Loucy (cell line): ENCODE measurements around the gene BCAP31.
"Not testable (repeated sequence)": the region's sequence is repeated elsewhere in the genome, so short reads cannot be mapped to it uniquely, and the experiment has no call there.

Experiments
- H2AFZ ChIP-seq: fragments of 200-600 bp; sonication (generic); 2 replicates; pipeline ENCODE4 v1.6.0; 2016; ENCODE audit warnings: antibody characterized with exemption, mild to moderate bottlenecking, low read length, moderate library complexity
- H3F3A ChIP-seq: fragments of 200-600 bp; 2 replicates; pipeline ENCODE4 v1.6.0; 2016; ENCODE audit warnings: antibody characterized with exemption, low read depth, mild to moderate bottlenecking
- H3K27me3 ChIP-seq: fragments of 200-600 bp; sonication (generic); 2 replicates; pipeline ENCODE4 v1.6.1; 2014; ENCODE audit warnings: low read length, mild to moderate bottlenecking; ENCODE audit not compliant: insufficient read depth, poor library complexity, severe bottlenecking
- H3K36me3 ChIP-seq: fragments of 200-600 bp; sonication (generic); 2 replicates; pipeline ENCODE4 v1.6.1; 2016; ENCODE audit warnings: low read length; ENCODE audit not compliant: insufficient read depth
- H3K4me1 ChIP-seq: fragments of 200-600 bp; sonication (generic); 2 replicates; pipeline ENCODE4 v1.5.1; 2014; ENCODE audit warnings: low read length, mild to moderate bottlenecking; ENCODE audit not compliant: insufficient read depth, poor library complexity, severe bottlenecking
- H3K4me2 ChIP-seq: fragments of 200-600 bp; sonication (generic); 2 replicates; pipeline ENCODE4 v1.6.0; 2014; ENCODE audit warnings: antibody characterized with exemption, low read length, low read depth, mild to moderate bottlenecking; ENCODE audit not compliant: poor library complexity, severe bottlenecking
- H3K4me3 ChIP-seq: fragments of 200-600 bp; sonication (generic); 2 replicates; pipeline ENCODE4 v1.5.1; 2014; ENCODE audit warnings: low read length, mild to moderate bottlenecking, mixed read lengths; ENCODE audit not compliant: poor library complexity, severe bottlenecking
- H3K79me2 ChIP-seq: fragments of 200-600 bp; sonication (generic); 2 replicates; pipeline ENCODE4 v1.6.1; 2014; ENCODE audit warnings: low read length; ENCODE audit not compliant: insufficient read depth
- H3K9ac ChIP-seq: fragments of 200-600 bp; sonication (generic); 2 replicates; pipeline ENCODE4 v1.6.0; 2014; ENCODE audit warnings: mild to moderate bottlenecking, low read depth, low read length, moderate library complexity; ENCODE audit not compliant: poor library complexity, severe bottlenecking
- H3K9me2 ChIP-seq: fragments of 200-600 bp; sonication (generic); replicated peaks from 2 replicates; pipeline ENCODE4 v1.6.1; 2016; ENCODE audit warnings: low read depth, low read length, mixed read lengths
- H3K9me3 ChIP-seq: fragments of 200-600 bp; sonication (generic); 2 replicates; pipeline ENCODE4 v1.6.1; 2014; ENCODE audit warnings: mild to moderate bottlenecking, antibody characterized with exemption, low read length, low read depth; ENCODE audit not compliant: insufficient read depth
- H4K20me1 ChIP-seq: fragments of 200-600 bp; sonication (generic); 2 replicates; pipeline ENCODE4 v1.6.0; 2014; ENCODE audit warnings: antibody characterized with exemption, low read length, mild to moderate bottlenecking; ENCODE audit not compliant: insufficient read depth, poor library complexity, severe bottlenecking
- CTCF ChIP-seq: fragments of 200-600 bp; sonication (generic); conservative IDR thresholded peaks from 2 replicates; pipeline ENCODE4 v1.5.1; 2014; ENCODE audit warnings: mild to moderate bottlenecking, antibody characterized with exemption, low read length
- EZH2phosphoT487 ChIP-seq: fragments of 200-600 bp; IDR thresholded peaks from 2 replicates; pipeline ENCODE4 v1.6.1; 2018; ENCODE audit warnings: antibody characterized with exemption, mild to moderate bottlenecking, moderate library complexity, borderline replicate concordance

The BCAP31 gene

GRCh38 chrX:153732401-153732800, 8.2 kb upstream of the BCAP31 start:
- Histone ChIP-seq H3K4me2 (no peak overlapping the region), H3K4me3 (no peak overlapping the region), H3K9me2 (no peaks in the 10 kb centered on the region), H4K20me1 (no peaks in the 10 kb centered on the region), H3K79me2 (no peaks in the 10 kb centered on the region), H3K4me1 (peaks cover 12% of the 10 kb centered on the region), H3K9ac (no peak overlapping the region), H3K36me3 (no peaks in the 10 kb centered on the region), H2AFZ (no peak overlapping the region), H3K27me3 (no peaks in the 10 kb centered on the region), H3K9me3 (no peaks in the 10 kb centered on the region), H3F3A (no peaks in the 10 kb centered on the region)
- no peak for TF ChIP-seq CTCF
- no peak for TF ChIP-seq EZH2phosphoT487

GRCh38 chrX:153731845-153732215, 7.6 kb upstream of the BCAP31 start:
- TF ChIP-seq EZH2phosphoT487 (no peak), CTCF (no peak)
- no peak overlapping the region for H3K4me2 ChIP-seq
- H3K27me3 ChIP-seq: no peaks in the 10 kb centered on the region
- H3K9ac ChIP-seq: no peak overlapping the region
- no peaks in the 10 kb centered on the region for H4K20me1 ChIP-seq
- H3K4me1 ChIP-seq: peaks cover 18% of the 10 kb centered on the region
- no peaks in the 10 kb centered on the region for H3K9me3 ChIP-seq
- no peaks in the 10 kb centered on the region for H3F3A ChIP-seq
- no peak overlapping the region for H3K4me3 ChIP-seq
- no peaks in the 10 kb centered on the region for H3K79me2 ChIP-seq
- H2AFZ ChIP-seq: no peak overlapping the region
- H3K9me2 ChIP-seq: no peaks in the 10 kb centered on the region
- no peaks in the 10 kb centered on the region for H3K36me3 ChIP-seq

GRCh38 chrX:153731117-153731844, 7.1 kb upstream of the BCAP31 start:
- Histone ChIP-seq H3K9me3 (no peaks in the 10 kb centered on the region), H3K27me3 (no peaks in the 10 kb centered on the region), H3K36me3 (no peaks in the 10 kb centered on the region), H3K79me2 (no peaks in the 10 kb centered on the region), H3K9ac (no peak overlapping the region), H4K20me1 (no peaks in the 10 kb centered on the region), H3K9me2 (no peaks in the 10 kb centered on the region), H3K4me2 (no peak overlapping the region), H3K4me1 (peaks cover 23% of the 10 kb centered on the region), H2AFZ (no peak overlapping the region), H3F3A (no peaks in the 10 kb centered on the region), H3K4me3 (no peak overlapping the region)
- TF ChIP-seq CTCF: no peak
- TF ChIP-seq EZH2phosphoT487: no peak

- not testable (repeated sequence) for H2AFZ ChIP-seq, H3K79me2 ChIP-seq, H3K4me3 ChIP-seq, H3K4me2 ChIP-seq, H4K20me1 ChIP-seq, H3F3A ChIP-seq, H3K27me3 ChIP-seq, H3K9me3 ChIP-seq, H3K36me3 ChIP-seq, H3K9me2 ChIP-seq, H3K9ac ChIP-seq
- peaks cover 21% of the 10 kb centered on the region for H3K4me1 ChIP-seq
Measured at GRCh38 chrX:153730115-153730514, 5.9 kb upstream of the BCAP31 start.
